KG1 (cell line): ENCODE data around the gene SH3GL1.

Source experiments
- DNase-seq: peaks from one replicate; lab custom pipeline; 2025; lab: John Stamatoyannopoulos, UW

Gene SH3GL1

DNA sequence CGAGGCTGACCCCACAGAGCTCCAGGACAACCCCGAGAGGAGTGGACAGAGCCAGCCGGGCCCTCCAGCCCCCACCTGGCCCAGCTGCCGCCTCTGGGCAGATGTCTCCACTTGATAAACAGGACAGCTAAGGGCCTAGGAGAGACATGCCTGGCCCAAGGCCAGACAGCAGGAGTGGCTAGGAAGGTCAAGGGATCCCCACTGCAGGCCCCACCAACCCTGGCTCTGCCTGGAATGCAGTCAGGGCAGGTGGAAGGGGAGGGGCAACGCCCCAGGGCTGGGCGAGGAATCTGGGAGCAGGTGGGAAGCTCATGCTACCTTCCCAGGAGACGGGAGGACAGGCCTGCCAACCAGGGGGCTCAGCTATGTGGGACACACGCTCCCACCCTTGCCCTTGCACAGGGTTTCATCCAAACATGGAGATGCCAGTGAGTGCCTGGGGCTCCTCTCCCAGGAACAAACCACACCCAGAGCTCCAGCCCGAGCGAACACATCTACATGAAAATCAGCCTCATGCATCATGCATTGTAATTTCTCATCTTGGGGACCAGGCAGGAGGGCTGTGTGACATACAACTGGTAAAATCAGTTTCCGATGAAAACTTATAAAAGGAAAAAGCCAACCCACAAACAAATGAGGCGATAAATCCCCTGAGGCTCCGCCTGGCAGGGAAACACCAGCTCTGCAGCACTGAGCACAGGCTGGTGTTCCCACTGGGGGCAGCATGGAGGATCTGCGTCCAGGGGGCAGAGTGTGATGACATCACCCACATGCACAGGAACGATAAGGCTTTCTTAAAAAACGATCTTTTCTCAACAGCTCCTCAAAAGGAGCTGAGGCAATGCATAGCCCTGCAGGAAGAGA, 25.0 kb downstream of the SH3GL1 start:
- DNase-seq, result no peak

DNA sequence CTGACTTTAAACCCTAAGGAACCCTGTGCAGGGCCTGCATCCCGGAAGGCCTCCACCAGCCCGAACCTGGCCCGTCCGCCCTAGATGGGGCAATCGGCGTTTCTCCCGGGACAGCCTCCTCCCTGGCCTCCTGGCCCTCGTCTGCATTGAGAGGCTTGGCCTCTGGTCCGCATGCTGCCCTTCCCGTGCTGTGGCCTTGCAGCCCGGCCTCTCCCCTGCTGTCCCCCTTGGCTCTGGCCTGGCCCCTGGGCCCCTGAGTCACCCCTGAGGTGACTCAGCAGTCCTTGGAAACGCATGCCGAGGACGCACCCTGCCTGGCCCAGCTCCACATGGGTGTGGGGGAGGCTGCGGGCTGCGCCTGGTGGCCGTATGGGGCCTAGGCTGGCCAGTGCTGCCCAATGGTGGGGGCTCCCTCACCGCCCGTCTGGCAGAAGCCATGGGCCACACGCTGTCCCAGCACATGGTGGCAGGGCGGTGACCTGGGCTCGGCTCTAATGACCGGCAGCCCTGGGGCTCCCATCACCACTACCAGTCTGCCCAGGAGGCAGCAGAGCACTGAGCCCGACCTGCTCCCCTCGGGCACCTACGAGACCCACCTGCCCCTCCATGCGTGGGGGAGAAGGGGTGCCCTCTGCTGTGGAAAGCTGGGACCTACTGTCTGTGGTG, 25.7 kb downstream of the SH3GL1 start:
- DNase-seq, result no peak

DNA sequence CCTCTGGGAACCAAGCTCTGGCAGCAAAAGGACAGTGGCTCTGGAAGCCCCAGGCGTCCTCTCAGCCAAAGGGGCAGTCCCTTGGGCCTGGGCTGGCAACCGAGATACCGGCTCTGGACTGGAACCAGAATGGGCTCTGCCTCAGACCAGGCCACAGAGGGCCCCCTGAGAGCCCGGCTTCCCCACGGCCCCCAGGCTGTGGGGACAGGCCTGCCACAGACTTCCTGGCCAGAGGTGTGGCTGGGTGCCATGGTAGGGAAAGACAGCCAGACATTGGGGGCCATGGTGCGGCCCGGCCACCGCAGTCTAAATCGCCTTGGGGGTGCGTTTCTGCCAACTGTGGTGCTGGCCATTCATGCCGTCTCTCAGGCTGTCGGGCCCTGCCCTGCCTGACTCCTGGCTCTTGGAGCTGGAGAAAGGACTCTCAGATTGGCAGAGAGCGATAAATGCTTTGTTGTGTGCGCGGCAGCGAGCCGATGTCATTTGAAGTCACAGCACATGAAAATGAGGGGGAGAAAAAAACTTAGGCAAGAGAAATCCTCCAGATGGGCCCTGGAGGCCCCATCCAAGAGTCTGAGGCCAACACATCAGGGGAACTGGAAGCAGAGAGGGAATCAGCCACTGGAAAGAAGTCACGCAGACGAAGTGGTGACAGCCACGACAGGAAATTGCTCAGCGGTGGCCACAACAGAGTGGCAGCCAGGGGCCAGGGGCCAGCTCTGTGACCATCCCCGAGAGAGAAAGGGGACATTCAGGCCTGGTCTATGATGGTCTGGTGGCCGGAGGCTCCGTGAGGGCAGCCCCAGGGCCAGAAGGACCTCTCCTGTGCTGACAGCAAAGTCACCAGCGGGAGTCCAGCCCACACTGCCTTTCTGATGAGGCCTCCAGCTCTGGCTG, 26.5 kb downstream of the SH3GL1 start:
- no peak for DNase-seq

DNA sequence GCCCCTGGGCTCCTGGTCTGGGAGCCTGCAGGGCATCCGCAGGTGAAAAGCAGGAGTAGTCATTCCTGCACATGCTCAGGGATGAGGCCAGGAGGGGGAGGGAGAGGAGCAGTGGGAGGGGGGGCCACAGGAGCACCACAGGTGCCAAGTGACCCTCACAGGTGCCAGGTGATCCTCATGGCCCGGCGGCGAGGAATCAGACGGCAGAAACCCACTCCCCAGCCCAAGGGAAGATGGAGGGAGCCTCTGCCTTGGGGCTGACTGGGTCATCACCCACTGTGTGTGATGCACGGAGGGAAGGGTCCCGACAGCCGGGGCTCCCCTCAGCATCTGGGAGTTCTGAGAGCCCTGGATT, 27.4 kb downstream of the SH3GL1 start:
- no peak for DNase-seq

DNA sequence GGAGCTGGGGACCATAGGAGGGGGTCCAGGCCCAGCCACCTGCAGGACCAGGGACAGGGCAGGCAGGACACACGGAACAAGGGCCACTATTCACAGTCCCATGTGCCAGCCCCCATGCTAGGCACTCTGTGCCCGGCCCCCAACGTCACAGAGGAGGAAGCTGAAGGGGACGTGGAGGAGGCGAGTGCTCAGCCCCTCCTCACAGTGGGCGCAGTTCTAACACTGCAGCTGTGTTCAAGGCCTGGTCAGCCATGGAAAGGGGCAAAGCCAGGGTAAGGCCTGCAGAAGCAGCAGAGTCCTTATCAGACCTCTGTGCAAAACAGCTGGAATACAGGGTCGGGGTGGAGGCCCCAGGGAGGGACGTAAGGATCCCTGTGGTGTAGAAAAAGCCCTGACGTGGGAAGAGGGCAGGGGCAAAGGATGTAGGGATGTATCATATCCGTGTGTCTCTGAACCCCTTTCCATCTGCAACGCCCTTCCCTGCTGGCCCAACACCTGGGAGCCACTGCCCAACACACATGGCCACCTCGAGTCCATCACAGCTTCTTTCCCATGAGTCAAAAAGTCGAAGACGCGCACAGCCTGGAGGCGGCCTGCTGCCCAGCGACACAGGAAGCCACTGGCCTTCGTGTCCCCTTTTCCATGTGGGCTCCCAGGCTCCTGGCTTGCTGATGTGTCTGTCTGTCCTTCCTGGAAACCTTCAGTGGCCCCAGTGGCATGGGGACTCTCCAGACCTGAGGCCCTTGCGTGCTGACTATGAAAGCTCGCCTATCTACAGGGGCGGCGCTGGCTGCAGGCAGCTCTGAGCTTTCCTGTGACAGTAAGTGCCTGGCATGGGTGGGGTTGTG, 28.0 kb downstream of the SH3GL1 start:
- no peak for DNase-seq

DNA sequence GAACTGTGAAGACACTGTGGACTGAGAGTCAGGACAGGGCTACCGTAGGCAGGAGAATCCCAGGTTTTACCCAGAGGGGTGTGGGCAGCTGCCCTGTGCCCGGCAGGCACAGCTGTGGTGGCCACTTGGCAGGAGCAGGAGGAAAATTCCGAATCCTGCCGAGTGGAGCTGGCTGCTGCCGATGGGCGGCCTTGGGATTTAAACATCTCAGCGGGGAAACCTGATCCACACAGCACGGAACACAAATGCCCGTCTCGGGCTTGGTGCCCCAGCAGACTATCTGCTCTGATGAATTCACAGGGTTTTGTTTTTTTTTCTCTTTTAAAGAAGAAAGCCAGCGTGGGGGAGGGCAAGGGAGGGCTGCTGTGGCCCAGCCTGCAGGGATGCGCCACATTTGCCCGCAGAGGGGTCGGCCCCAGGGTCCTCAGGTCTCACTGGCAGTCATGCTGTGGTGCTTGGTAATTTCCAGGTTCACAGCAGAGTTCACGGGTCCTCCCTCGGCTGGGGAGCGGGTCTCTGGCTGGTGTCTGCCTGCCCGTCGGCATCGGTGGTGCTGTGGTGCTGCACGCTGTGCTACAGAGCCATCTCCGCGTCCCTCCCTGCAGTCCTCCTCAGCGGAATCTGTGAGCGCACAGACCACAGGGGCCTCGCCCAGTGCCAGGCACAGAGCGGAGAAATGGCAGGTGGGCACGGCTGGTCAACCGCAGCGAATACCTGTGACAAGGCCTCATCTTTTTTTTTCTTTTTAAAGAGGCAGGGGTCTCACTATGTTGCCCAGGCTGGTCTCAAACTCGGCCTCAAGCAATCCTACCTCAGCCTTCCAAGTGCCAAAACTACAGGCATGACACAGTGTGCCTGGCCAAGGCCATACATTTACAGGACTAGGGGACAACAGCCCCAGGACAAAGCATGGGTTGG, 28.8 kb downstream of the SH3GL1 start:
- DNase-seq, result no peak

DNA sequence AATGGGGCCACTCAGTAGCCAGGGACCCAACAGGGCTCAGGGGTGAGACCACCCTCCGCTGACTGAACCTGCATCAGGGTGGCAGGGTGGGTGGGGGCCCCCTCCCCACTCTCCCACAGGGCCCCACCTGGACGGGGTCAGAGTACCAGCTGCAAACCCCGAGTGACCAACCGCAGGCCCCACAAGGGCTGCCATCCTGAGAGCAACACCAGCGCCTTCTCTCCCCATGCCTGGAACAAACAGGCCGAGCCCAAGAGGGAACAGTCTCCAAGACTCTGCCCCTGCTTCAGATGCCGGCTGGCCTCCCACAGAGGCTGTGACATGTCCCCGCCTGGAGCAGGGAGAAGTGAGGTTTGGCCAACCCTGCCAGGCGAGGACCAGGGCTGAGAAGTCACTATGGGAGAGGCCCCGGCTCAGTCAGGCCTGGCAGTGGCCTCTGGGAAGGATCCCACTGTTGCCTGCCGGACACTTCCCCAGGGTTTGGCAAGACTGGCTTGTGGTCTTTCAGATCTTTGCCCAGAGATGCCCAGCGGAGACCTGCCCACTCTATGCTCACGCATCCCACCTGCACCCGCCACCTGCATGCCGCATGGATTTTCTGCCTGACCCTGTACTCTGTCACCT, 29.8 kb downstream of the SH3GL1 start:
- DNase-seq, result no peak

DNA sequence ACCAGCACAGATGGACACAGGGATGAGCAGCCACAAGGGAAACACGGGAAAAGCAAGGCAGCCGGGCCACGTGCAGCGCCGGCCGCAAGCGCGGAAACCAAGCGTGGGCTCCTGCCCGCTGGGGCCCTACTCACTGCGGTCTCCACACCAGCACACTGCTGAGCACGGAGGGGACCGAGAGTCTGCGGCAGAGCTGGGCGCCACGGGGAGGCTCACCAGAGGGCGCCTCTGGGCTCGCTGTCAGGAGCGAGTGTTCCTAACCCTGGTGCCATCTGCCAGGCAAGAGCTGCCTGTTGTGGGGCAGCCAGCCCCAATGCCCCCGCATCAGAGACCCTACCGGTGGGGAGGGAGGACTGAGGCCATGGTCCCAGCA, 30.5 kb downstream of the SH3GL1 start:
- DNase-seq, result peak; percentile 22

DNA sequence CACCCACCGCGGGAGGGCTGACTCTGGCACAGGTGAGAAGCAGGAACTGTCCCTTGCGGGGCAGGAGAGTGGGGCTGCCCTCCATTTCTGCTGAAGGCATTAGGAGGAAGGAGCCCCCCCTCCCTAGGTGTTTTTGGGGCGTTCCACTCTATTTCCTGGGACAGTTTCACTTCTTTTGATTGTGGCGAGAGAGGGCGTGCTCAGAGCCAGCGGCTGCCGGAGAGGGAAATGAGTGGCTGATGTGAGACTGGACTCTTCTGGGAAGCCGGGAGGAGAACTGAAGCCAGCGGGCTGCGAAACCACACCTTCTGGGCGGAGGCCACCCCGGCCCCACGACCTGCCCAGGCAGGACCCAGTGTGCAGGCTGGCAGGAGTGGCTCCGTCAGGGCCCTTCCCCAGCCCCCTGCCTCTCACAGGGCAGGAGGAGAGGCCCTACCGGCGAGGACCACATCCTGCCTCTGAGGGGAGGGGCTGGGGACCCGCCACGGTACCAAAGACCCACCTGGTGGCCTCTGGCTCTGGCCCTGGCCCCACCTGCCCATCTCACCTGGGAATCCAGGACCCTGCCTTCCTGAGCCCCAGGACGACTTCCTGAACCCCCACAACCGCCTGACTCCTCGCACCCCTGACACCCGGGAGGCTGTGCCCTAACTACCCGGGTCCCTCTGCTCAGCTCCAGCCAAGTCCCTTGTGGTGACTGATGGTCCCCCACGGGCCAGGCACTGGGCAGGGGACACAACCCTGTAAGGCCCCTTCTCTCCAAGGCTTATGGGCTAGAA, 31.0 kb downstream of the SH3GL1 start:
- DNase-seq, result no peak

DNA sequence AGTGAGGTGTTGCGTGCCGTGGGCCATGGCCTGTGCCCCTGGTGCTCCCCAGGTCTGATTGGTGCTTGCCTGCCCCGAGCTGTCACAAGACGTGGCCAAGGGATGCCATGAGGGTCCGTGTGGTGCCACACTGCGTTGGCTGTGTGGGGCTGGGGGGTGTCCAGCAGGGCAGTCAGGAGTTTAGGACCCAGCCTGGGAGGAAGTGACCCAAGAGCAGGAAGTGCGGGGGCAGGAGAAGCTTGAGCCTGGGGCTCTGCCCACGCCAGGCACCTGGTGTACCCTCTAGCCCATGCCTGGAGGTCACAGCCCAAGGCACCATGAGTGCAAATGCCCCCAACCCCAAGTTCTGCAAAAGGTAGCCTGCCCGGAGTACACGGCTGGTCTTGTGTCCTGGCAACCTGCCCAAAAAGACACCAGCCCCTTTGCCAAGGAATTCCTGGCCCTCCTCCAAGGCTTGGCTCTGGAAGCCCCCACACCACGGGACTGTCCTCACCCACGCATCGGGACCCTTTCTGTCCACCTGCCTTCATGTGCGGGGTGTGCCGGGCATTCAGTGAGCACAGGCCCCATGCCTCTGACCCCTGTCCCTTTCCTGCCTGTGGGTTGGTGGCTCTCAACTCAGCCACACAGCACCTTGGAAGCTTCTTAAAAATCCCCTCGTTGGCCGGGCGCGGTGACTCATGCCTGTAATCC, 32.1 kb downstream of the SH3GL1 start:
- DNase-seq, result no peak

DNA sequence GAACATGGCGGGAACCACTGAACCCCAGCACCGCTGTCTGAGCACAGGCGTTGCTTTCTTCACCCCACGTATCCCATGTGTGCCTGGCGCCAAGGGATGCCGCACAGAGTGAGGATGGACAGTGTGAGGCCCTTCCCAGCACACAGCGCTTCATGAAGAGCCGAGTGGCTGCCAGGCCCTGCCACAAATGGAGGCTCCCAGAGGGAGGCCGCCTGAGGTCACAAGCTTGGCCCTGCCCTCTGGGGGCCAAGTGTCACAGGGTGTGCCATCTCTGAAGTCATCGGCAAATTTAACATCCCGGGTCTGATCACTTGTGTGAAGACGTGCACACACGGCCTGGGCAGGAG, 32.6 kb downstream of the SH3GL1 start:
- DNase-seq, result no peak

DNA sequence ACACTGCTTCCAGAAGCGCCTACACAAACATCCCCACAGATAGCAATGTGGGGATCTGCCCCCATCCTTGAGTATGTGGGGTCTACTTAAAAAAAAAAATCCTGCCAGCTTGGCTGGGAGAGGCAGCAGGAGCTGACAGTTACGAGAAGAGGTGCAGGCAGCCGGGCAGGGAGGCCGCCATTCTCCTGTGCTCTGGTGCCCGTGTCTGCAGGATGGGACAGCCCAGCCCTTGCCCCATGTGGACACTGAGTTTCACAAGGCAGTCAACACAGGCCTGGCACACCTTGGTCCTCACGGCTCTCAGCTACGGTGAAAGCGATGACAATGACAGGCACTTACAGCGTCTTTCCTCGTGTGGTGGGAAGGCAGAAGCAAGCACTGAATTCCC, 33.0 kb downstream of the SH3GL1 start:
- DNase-seq, result no peak

DNA sequence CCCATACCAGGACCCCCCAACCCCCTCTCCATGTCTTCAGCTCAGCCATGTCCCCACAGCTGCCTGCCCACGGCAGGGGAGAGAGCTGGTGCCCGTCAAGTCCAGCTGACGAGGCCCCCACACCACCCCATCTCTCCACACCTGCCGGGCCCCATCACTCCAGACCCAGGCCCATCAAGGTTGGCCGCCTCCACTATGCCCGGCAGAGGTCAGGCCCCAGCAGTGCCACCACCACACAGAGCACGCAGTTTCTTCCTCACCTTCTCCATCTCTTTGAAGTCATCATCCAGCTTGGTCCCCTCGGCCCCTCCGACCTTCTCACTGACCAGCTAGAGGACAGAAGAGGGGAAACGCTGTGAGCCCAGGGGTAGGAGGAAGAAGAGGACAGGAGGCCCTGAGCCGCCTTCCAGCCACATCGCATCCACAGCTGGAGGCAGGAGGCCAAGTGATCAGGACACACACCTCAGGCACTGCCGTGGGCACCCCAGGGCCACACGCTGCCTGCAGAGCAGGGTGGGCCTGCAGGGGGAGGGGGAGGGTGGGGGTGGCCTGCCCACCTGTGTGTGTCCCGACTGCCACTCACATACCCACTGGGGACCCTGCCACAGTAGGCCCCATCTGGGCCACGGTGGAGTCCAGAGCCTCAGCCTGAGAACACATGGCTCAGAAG, 33.5 kb downstream of the SH3GL1 start:
- no peak for DNase-seq

DNA sequence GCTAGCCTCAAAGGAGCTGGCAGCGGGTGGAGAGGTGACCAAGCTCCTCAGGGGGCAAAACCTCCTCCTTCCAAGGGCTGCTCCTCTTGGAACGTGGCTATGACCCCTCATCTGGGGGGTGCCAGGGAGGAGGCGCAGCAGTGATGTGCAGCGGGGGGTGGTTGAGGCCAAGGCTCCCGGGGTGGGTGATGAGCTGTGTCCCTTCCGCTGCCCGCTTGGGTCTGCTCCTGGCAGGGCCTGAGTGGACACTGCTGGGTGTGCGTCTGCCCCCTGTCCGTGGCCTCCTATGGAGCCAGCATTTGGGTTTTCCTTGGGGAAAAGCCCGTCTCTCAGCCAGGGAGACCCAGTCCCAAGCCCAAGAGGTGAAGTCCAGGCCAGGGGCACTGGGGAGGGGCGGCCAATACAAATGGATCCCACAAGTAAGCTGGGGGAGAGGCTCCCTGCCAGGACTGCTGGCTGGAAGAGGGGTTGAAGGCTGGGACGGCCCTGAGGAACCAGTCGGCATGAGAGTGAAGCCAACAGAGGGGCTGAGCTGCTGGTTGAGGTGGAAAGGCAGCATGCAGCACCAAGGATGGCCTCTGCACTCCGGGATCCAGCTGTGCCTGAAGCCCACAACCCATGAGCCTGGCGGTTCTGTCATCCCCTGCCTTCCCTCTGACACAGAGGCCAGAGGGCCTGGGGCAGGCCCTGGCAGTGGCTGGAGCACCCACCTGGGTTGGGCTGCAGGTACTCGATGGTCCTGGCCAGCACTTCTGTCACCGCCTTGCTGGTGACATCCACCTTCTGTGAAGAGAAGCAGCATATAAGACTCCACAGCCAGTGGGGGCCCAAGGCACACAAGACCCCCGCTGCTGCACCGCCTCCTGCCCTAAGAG, 34.3 kb downstream of the SH3GL1 start:
- DNase-seq, result no peak

DNA sequence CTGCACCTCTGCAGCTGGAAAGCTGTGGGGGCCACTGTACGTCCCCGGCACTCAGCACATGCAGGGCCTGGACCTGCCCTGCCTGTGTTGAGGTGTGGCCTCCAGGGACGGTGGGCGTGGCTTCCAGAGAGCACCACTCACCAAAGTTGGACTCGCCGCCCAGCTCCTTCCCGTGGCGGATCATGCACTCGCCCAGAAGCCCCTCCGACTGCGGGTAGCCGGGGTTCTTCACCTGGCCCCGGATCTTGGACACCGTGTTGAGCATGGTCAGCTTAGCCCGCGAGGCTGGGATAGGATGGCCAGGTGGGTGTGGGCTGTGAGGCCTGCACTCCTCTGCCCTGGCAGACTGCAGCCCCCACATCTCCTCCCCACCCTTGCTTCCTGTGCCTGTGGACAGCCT, 35.0 kb downstream of the SH3GL1 start:
- no peak for DNase-seq

DNA sequence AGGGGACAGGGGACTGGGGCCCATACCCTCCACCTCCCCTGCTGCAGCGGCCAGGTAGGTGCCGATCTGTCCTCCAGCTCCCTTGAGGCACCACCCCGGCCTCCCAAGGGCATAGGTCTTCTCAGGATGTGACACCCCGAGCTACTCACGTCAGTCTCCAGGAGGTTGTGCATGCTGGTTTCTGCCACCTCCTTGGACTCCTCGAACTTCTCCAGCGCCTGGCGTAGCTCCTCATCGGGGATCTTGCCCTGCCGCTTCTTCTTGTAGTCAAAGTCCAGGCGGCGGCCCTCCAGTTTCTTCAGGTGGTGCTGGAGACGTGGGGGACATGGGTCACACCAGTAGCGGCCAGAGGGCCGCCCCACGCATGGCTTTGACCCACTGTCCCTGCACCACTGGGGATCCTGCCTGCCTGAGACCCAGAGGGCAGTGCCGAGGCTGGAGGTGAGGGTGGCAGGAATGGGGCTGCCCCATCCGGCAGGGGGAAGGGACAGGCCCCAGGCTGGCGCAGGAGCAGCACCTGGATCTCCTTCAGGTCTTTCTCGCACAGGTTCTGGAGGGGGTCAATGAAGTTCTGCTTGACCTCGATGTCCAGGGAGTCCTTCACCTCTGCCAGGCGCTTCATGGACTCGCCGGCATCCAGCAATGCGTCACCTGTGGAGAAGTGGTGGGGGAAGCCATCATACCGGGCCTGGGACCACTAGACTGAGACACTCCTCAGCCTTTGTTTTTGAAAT, 36.6 kb downstream of the SH3GL1 start:
- DNase-seq, result no peak
